KMS-11 (cell line): ENCODE measurements around the gene RCN1.

Experiments used
- H2AFZ ChIP-seq: fragments of 200-600 bp; sonication (generic); 2 replicates; pipeline ENCODE4 v1.6.1; 2016; ENCODE audit warnings: antibody characterized with exemption, mixed run types, low read depth
- H3K27ac ChIP-seq: fragments of 200-600 bp; sonication (generic); 2 replicates; pipeline ENCODE4 v1.6.1; 2016; ENCODE audit warnings: mild to moderate bottlenecking, mixed run types
- H3K27me3 ChIP-seq: fragments of 200-600 bp; sonication (generic); 2 replicates; pipeline ENCODE4 v1.6.1; 2017; ENCODE audit warnings: mild to moderate bottlenecking, low read depth, mixed run types, moderate library complexity; ENCODE audit not compliant: insufficient read depth
- H3K36me3 ChIP-seq: fragments of 200-600 bp; sonication (generic); 2 replicates; pipeline ENCODE4 v1.6.1; 2017; ENCODE audit warnings: mild to moderate bottlenecking, mixed run types; ENCODE audit not compliant: insufficient read depth
- H3K4me1 ChIP-seq: fragments of 200-600 bp; sonication (generic); 2 replicates; pipeline ENCODE4 v1.6.1; 2016; ENCODE audit warnings: mild to moderate bottlenecking, low read depth, mixed run types; ENCODE audit not compliant: poor library complexity, severe bottlenecking
- H3K4me2 ChIP-seq: fragments of 200-600 bp; sonication (generic); 2 replicates; pipeline ENCODE4 v1.7.0; 2016; ENCODE audit warnings: mild to moderate bottlenecking, mixed run types
- H3K4me3 ChIP-seq: fragments of 200-600 bp; sonication (generic); IDR thresholded peaks from 2 replicates; pipeline ENCODE4 v1.6.1; 2017; ENCODE audit warnings: low read depth, low read length, mixed read lengths; ENCODE audit not compliant: insufficient read depth
- H3K79me2 ChIP-seq: fragments of 200-600 bp; sonication (generic); 2 replicates; pipeline ENCODE4 v1.6.1; 2016; ENCODE audit warnings: low read depth, mixed run types; ENCODE audit not compliant: insufficient read depth
- H3K9ac ChIP-seq: fragments of 200-600 bp; sonication (generic); 2 replicates; pipeline ENCODE4 v1.6.1; 2016; ENCODE audit warnings: mild to moderate bottlenecking, mixed run types
- H4K20me1 ChIP-seq: fragments of 200-600 bp; sonication (generic); 2 replicates; pipeline ENCODE4 v1.6.1; 2016; ENCODE audit warnings: mild to moderate bottlenecking, mixed run types; ENCODE audit not compliant: insufficient read depth
- CTCF ChIP-seq: fragments of 200-600 bp; sonication (generic); conservative IDR thresholded peaks from 2 replicates; pipeline ENCODE4 v1.6.1; 2017; ENCODE audit warnings: low read depth, mild to moderate bottlenecking, antibody characterized with exemption, low read length, moderate library complexity, mixed read lengths

RCN1 gene

DNA sequence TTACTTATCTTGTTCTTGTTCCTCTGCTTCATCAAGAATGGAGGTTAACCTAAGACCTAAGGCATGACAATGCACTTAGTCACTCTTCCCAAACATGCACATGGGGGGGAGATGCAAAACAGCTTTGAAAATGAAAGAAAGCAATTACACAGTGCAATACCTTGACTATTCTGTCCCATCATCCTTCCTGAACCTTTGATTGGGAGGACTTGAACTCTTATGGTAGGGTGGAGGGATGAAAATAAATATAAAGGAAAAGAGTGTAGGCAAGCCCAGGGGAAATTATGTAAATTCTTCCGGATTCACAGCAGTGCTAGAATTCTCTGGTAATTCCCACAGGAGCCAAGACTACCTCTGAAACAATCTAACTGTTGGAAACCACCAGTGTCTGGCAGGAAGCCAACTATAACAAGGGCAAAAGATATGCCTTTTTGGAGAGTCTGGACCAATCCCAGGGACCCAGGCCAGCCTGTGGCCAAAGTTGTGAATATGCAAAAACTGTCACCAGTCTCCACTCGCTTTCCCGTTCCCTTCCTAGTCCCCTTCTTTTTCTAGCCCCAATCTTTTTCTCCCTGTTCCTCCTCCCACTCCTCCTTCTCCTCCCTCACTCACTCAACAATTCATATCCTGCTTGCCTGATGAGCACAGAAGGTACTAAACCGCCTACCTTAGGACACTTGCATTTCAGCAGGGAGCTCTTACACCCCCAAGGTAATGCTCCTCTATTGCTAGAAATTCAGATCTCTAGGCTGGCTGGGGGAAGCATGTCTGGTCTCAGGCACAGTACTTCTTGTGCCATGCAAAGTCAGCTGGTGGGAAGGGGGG is 2.5 kb upstream of the RCN1 start:
- Histone ChIP-seq H3K27me3 (no peaks in the 10 kb centered on the region), H3K27ac (peak overlapping the region; percentile 71), H3K4me1 (peaks cover 40% of the 10 kb centered on the region), H3K79me2 (peaks cover 17% of the 10 kb centered on the region), H3K4me3 (no peak overlapping the region), H2AFZ (peak overlapping the region; percentile 63), H3K36me3 (no peaks in the 10 kb centered on the region), H4K20me1 (no peaks in the 10 kb centered on the region), H3K9ac (peak overlapping the region; percentile 17; the same call in 1 of the 2 replicates), H3K4me2 (peak overlapping the region; percentile 88)
- no peak for TF ChIP-seq CTCF

DNA sequence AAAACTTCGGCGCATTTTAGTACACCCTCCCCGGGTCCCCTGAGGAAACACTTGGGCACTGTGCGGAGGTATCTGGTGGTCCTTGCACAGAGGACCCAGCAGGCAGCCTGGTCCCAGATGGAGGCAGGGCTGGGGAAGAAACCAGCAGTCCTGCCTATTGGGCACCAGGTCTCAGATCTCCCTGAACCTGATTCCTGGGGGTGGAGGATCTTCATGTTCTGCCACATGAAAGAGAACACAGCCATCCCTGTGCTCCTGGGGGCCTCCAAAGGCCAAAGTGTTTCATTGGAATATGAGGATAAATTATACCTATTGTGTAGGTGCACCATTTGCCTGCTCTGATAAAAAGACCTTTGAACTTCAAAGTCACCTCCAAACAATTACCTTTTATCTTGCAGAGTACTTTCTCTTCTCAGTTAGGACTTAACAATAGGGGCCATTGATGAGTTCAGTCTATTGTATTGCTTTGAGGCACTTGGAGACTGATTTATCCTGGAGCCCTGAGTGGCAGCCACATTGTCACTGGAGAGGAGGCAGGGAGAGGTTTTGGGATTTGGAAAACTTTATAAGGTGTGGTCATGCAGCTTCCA is 1.8 kb downstream of the RCN1 start:
- H3K36me3 ChIP-seq, result no peaks in the 10 kb centered on the region; the same call in 1 of the 2 replicates
- peak overlapping the region; percentile 98 for H3K4me2 ChIP-seq
- H3K9ac ChIP-seq, result peak overlapping the region; percentile 99
- no peak overlapping the region for H3K4me3 ChIP-seq
- H3K27me3 ChIP-seq, result no peaks in the 10 kb centered on the region
- no peak for TF ChIP-seq CTCF
- peaks cover 38% of the 10 kb centered on the region for H3K79me2 ChIP-seq
- peaks cover 36% of the 10 kb centered on the region for H3K4me1 ChIP-seq
- no peak overlapping the region for H2AFZ ChIP-seq
- H3K27ac ChIP-seq, result no peak overlapping the region; the same call in 1 of the 2 replicates
- no peaks in the 10 kb centered on the region for H4K20me1 ChIP-seq

DNA sequence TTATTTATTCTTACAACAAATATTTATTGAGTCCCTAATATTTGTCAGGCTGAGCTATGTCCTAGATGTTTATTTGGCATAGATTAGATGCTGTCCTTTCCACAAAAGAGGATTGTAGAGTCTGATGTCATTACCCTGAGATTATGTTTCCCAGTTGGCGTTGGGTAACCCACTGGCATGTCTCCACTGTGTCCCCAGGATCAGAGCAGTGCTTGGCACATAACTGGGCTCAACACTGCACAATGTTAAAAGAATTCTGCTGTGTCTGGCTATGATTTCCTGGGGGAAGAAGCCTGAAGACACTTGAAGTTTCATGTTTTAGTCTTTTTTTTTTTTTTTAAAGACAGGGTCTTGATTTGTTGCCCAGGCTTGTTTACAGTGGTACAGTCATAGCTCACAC is 4.0 kb downstream of the RCN1 start:
- peaks cover 18% of the 10 kb centered on the region for H3K4me1 ChIP-seq
- H3K79me2 ChIP-seq, result peaks cover 38% of the 10 kb centered on the region
- H3K9ac ChIP-seq, result no peak overlapping the region
- no peaks in the 10 kb centered on the region for H3K27me3 ChIP-seq
- peaks cover 4% of the 10 kb centered on the region; the same call in 1 of the 2 replicates for H3K36me3 ChIP-seq
- H3K4me2 ChIP-seq, result no peak overlapping the region
- H4K20me1 ChIP-seq, result no peaks in the 10 kb centered on the region
- no peak overlapping the region for H3K4me3 ChIP-seq
- no peak overlapping the region for H3K27ac ChIP-seq
- no peak overlapping the region for H2AFZ ChIP-seq
- no peak for TF ChIP-seq CTCF

- H2AFZ ChIP-seq, result no peak overlapping the region
- H3K9ac ChIP-seq, result no peak overlapping the region
- peaks cover 4% of the 10 kb centered on the region for H3K4me1 ChIP-seq
- no peaks in the 10 kb centered on the region for H4K20me1 ChIP-seq
- H3K36me3 ChIP-seq, result peaks cover 9% of the 10 kb centered on the region; the same call in 1 of the 2 replicates
- H3K4me3 ChIP-seq, result no peak overlapping the region
- H3K79me2 ChIP-seq, result peaks cover 21% of the 10 kb centered on the region
- no peak for TF ChIP-seq CTCF
- no peaks in the 10 kb centered on the region for H3K27me3 ChIP-seq
- no peak overlapping the region for H3K4me2 ChIP-seq
- H3K27ac ChIP-seq, result no peak overlapping the region
Measured at GRCh38 chr11:32098142-32098903, 7.4 kb downstream of the RCN1 start.
